ENCODE data around the gene CBL.

CBL gene

GRCh38 chr11:119344291-119345010 lies 138.3 kb downstream of the CBL start:
- no peak for TF ChIP-seq CREB1 (IDR thresholded peaks at IDR 0.05; ENCODE audit: low read depth)
- no peak for TF ChIP-seq FOXM1 (IDR thresholded peaks at IDR 0.05; ENCODE audit: borderline replicate concordance, low read depth)
- no peak for TF ChIP-seq USF1 (IDR thresholded peaks at IDR 0.05)
- no peak for TF ChIP-seq TCF12 (IDR thresholded peaks at IDR 0.05; ENCODE audit: low read depth)
- TF ChIP-seq CEBPB (IDR thresholded peaks at IDR 0.05), result no peak
- no peak for TF ChIP-seq MAX (IDR thresholded peaks at IDR 0.05)
- no peak for TF ChIP-seq NFIC (IDR thresholded peaks at IDR 0.05)
- TF ChIP-seq RAD21 (IDR thresholded peaks at IDR 0.05; ENCODE audit: low read depth), result no peak
- no peak for TF ChIP-seq ZBTB7A (IDR thresholded peaks at IDR 0.05; ENCODE audit: low read depth)
- TF ChIP-seq YY1 (IDR thresholded peaks at IDR 0.05; ENCODE audit: low read depth), result no peak

GRCh38 chr11:119345685-119346084 lies 139.5 kb downstream of the CBL start:
- TF ChIP-seq CEBPB (IDR thresholded peaks at IDR 0.05) (no peak), EGR1 (IDR thresholded peaks at IDR 0.05) (no peak), TEAD4 (IDR thresholded peaks at IDR 0.05) (no peak)

GRCh38 chr11:119346605-119347004 lies 140.5 kb downstream of the CBL start, which contains the start of gene MFRP:
Gene MFRP, minus strand, starts transcription at chr11:119346705. Its CDS starts 192 bp downstream, at chr11:119346513.
- TF ChIP-seq MAX (IDR thresholded peaks at IDR 0.05), result no peak
- TF ChIP-seq NFIC (IDR thresholded peaks at IDR 0.05), result no peak
- no peak for TF ChIP-seq EP300 (IDR thresholded peaks at IDR 0.05; ENCODE audit: borderline replicate concordance)
- TF ChIP-seq ZBTB7A (IDR thresholded peaks at IDR 0.05; ENCODE audit: low read depth), result no peak
- TF ChIP-seq FOXM1 (IDR thresholded peaks at IDR 0.05; ENCODE audit: borderline replicate concordance, low read depth), result no peak
- TF ChIP-seq CEBPB (IDR thresholded peaks at IDR 0.05), result no peak
- no peak for TF ChIP-seq CREB1 (IDR thresholded peaks at IDR 0.05; ENCODE audit: low read depth)
- TF ChIP-seq TEAD4 (IDR thresholded peaks at IDR 0.05), result no peak
- TF ChIP-seq RAD21 (IDR thresholded peaks at IDR 0.05; ENCODE audit: low read depth), result no peak

GRCh38 chr11:119347242-119347641 lies 141.1 kb downstream of the CBL start:
- TF ChIP-seq EP300 (IDR thresholded peaks at IDR 0.05; ENCODE audit: borderline replicate concordance) (no peak), ZBTB7A (IDR thresholded peaks at IDR 0.05; ENCODE audit: low read depth) (no peak), CREB1 (IDR thresholded peaks at IDR 0.05; ENCODE audit: low read depth) (no peak), RAD21 (IDR thresholded peaks at IDR 0.05; ENCODE audit: low read depth) (no peak), REST (IDR thresholded peaks at IDR 0.05; ENCODE audit: low read depth) (no peak), USF1 (IDR thresholded peaks at IDR 0.05) (no peak), EGR1 (IDR thresholded peaks at IDR 0.05) (no peak), CEBPB (IDR thresholded peaks at IDR 0.05) (no peak), TCF12 (IDR thresholded peaks at IDR 0.05; ENCODE audit: low read depth) (no peak)

- TF ChIP-seq TEAD4 (IDR thresholded peaks at IDR 0.05), result no peak
- TF ChIP-seq TAF1 (IDR thresholded peaks at IDR 0.05; ENCODE audit: low read depth), result no peak
- TF ChIP-seq ZBTB7A (IDR thresholded peaks at IDR 0.05; ENCODE audit: low read depth), result no peak
- no peak for TF ChIP-seq NFIC (IDR thresholded peaks at IDR 0.05)
- no peak for TF ChIP-seq RAD21 (IDR thresholded peaks at IDR 0.05; ENCODE audit: low read depth)
- TF ChIP-seq USF1 (IDR thresholded peaks at IDR 0.05), result no peak
- no peak for TF ChIP-seq EGR1 (IDR thresholded peaks at IDR 0.05)
- no peak for TF ChIP-seq TCF12 (IDR thresholded peaks at IDR 0.05; ENCODE audit: low read depth)
- no peak for TF ChIP-seq REST (IDR thresholded peaks at IDR 0.05; ENCODE audit: low read depth)
- no peak for TF ChIP-seq CEBPB (IDR thresholded peaks at IDR 0.05)
- no peak for TF ChIP-seq MAX (IDR thresholded peaks at IDR 0.05)
- TF ChIP-seq YY1 (IDR thresholded peaks at IDR 0.05; ENCODE audit: low read depth), result no peak
- no peak for TF ChIP-seq CREB1 (IDR thresholded peaks at IDR 0.05; ENCODE audit: low read depth)
- no peak for TF ChIP-seq FOXM1 (IDR thresholded peaks at IDR 0.05; ENCODE audit: borderline replicate concordance, low read depth)
- TF ChIP-seq EP300 (IDR thresholded peaks at IDR 0.05; ENCODE audit: borderline replicate concordance), result no peak
These were observed 141.9 kb downstream of the CBL start for GRCh38 chr11:119347940-119348605.

Data from Ishikawa (cell line).